Purkinje cell (primary cell): ENCODE data around the gene HAND2. TPM values are rescaled to one million over a fixed set of nuclear protein-coding genes. Genes with fewer than 3 reads are reported as not detected.

ENCODE experiments used
- polyA plus RNA-seq: library from polyadenylated mRNA; unstranded; fragments of >200 nt; fragmentation: Nextera tagmentation; gene quantifications from 2 replicates; pipeline ENCODE4 v1.2.1, GENCODE V29; 2014

HAND2 gene
- polyA plus RNA-seq, result not detected in 2 replicates

DNA sequence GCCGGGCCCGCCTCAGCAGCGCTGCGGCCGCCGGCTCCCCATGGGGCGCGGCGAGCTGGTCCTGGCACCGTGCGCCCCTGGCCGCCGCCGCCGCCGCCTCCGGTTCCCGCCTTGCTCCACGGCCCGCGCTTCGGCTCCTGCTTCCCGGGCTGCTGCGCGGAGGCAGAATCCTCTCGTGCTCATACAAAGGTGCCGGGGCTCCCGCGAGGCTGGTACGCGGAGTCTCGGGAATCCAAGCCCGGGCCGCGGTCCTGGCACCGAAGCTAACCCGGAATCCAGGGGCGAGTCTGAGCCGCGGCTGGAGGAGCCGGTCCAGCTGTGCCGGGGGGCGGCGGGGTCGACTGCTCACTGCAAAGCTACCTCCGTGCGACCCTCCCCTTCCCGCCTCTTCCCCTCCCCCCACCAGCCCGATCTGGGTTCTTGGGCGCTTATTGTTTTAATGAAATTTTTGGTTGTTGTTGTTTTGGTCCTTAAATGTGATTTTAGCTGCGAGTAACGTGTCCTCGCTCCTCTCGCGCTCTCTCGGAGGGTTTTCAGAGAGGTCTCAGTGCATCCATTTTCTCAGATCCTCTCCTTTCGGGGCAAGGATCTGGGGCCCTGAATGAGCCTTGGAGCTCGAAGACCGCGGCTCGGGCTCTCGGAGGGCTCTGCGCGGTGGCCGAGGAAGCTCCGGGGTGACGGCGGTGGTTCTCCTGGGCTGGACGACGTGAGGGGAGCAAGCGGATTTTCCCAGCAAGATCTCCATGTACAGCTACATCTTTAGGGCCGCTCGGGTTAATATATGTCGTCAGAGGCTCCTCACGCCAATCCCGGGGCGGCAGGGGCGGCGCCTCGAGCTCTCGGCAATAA lies at the start of gene HAND2:
Gene HAND2 (minus strand): TSS at position 753 of the 849 bp plus-strand sequence. CDS start 940 bp downstream, outside the sequence.

Other genes with a start within 250 kb of the HAND2 start
- gene HMGB2, start 195.9 kb downstream of the HAND2 start, polyA plus RNA-seq, result 54.6 and 57.0 TPM in 2 replicates
- 8.6 and 11.1 TPM in 2 replicates for gene SAP30, start 159.3 kb downstream of the HAND2 start, polyA plus RNA-seq
- 8.5 and 19.4 TPM in 2 replicates for gene SCRG1, start 131.1 kb downstream of the HAND2 start, polyA plus RNA-seq